ENCODE data around the gene GRAMD1A. TPM values are rescaled to one million over a fixed set of nuclear protein-coding genes. Genes with fewer than 3 reads are reported as not detected.

The GRAMD1A gene
- total RNA-seq, 2 experiments from 2014 or later: 84.2 to 124 TPM

DNA sequence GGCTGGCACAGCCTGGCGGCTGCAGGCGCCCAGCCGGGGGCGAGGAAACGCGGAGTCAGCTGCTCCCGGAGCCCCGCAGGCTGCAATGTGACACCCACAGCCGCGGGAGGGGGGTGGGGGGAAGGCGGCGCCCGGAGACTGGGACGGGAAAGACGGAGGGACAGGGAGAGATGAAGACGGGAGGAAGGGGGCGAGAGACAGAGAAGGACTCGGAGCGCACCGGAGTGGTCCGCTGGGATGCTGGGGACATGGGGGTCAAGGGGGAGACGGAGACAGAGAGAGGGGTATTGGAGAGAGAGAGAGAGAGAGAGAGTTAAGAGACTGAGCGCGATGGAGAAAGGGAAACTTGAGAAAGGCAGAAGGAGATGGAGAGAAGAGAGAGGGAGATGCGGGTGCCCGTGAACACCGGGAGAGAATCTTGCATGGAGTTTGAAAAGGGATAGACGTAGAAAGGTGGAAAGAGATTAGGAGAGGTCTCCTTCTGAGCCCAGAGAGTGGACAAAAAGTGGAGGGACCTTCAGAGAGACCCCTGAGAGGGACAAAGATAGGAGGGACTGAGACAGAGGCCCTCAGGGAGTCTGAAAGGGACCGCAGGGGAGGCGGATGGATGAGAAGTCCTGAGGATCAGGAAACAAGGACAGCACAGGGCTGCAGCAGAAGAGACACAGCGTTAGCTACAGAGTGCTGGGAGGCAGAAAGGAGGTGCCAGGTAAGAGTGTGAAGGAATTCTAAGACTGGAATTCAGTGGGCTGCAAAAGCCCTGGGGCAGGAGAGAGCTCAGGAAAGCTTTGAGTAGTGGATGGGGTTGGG lies 31.2 kb downstream of the GRAMD1A start:
- intact Hi-C loops (cut with micrococcal nuclease; ENCODE audit: unreplicated experiment): no loop called here
- Histone ChIP-seq H3K4me1 (ENCODE audit: insufficient read depth, low read length, poor library complexity, severe bottlenecking) (no peaks in the 10 kb centered on the region), H4K20me1 (ENCODE audit: insufficient read depth, low read length) (no peaks in the 10 kb centered on the region), H3K4me3 (ENCODE audit: low read depth, low read length, poor library complexity, severe bottlenecking) (no peak overlapping the region), H3K36me3 (ENCODE audit: insufficient read depth, low read length) (peaks cover 23% of the 10 kb centered on the region), H3K4me2 (ENCODE audit: low read length) (no peak overlapping the region), H2AFZ (ENCODE audit: low read length) (no peak overlapping the region), H3K27ac (ENCODE audit: low read depth, low read length, poor library complexity, severe bottlenecking) (no peak overlapping the region), H3K9me2 (ENCODE audit: insufficient read depth, low read length) (no peaks in the 10 kb centered on the region), H3K9me3 (ENCODE audit: low read length) (no peaks in the 10 kb centered on the region), H3K79me2 (ENCODE audit: insufficient read depth, low read depth, low read length) (no peaks in the 10 kb centered on the region)
- TF ChIP-seq EZH2phosphoT487 (IDR thresholded peaks at IDR 0.05; ENCODE audit: borderline replicate concordance, low read depth, low read length): no peak
- no peak for DNase-seq (ENCODE audit: low spot score)
- ChIA-PET POLR2A (no interaction called here), CTCF (ENCODE audit: unreplicated experiment) (no interaction called here)
- BruUV-seq (replicated peaks): no TSS peak

GRCh38 chr19:35032356-35032865 lies 32.3 kb downstream of the GRAMD1A start:
- no peaks in the 10 kb centered on the region for H3K9me3 ChIP-seq (ENCODE audit: low read length)
- no peak overlapping the region for H3K4me3 ChIP-seq (ENCODE audit: low read depth, low read length, poor library complexity, severe bottlenecking)
- POLR2A ChIA-PET: no interaction called here
- H2AFZ ChIP-seq (ENCODE audit: low read length): no peak overlapping the region
- no peaks in the 10 kb centered on the region for H3K79me2 ChIP-seq (ENCODE audit: insufficient read depth, low read depth, low read length)
- no peak overlapping the region for H3K4me2 ChIP-seq (ENCODE audit: low read length)
- BruUV-seq (replicated peaks): no TSS peak
- H3K9me2 ChIP-seq (ENCODE audit: insufficient read depth, low read length): no peaks in the 10 kb centered on the region
- TF ChIP-seq CTCF (conservative IDR thresholded peaks at IDR 0.05; ENCODE audit: low read length) (no peak), EZH2phosphoT487 (IDR thresholded peaks at IDR 0.05; ENCODE audit: borderline replicate concordance, low read depth, low read length) (no peak)
- H3K27ac ChIP-seq (ENCODE audit: low read depth, low read length, poor library complexity, severe bottlenecking): no peak overlapping the region
- H3K4me1 ChIP-seq (ENCODE audit: insufficient read depth, low read length, poor library complexity, severe bottlenecking): no peaks in the 10 kb centered on the region
- peaks cover 11% of the 10 kb centered on the region for H3K36me3 ChIP-seq (ENCODE audit: insufficient read depth, low read length)
- DNase-seq (ENCODE audit: low spot score): no peak
- intact Hi-C loops (cut with micrococcal nuclease; ENCODE audit: unreplicated experiment): no loop called here
- H4K20me1 ChIP-seq (ENCODE audit: insufficient read depth, low read length): no peaks in the 10 kb centered on the region
- CTCF ChIA-PET (ENCODE audit: unreplicated experiment): no interaction called here

DNA sequence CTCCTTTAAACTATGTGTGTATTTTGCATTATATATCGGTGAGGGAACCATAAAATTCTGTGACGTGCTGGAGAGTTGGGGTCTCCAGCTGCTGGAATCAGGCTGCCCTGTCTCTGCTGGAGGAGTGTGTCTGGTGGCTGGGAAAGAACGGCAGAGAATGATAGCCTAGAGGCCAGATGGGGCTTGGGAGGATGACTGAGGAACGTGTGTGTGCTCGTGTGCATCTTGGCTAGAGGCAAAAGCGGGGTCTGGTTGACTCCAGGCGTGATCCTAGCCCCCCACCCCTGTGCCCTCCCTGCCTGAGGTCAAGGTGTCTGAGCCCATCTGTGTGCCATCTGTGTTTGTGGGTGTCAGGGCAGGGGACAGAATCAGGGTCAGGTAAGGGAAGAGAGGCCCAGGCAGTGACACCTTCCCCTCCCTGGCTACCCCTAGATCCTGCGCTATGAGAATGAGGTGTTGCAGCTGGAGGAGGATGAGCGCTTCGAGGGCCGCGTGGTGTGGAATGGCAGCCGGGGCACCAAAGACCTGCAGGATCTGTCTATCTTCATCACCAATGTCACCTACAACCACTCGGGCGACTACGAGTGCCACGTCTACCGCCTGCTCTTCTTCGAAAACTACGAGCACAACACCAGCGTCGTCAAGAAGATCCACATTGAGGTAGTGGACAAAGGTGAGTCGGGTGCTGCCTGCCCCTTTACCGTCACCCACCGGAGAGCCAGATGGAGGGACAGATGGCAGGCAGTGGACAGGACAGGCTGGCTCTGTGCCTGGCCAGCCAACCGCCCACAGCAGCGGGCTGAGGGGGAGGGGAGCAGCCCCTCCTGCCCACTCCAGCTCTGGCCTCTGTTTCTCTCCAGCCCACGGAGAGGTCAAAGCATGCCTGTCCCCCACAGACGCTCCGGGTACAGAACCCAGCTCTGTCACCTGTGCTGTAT lies 33.2 kb downstream of the GRAMD1A start:
- BruUV-seq (replicated peaks): no TSS peak
- no peak overlapping the region for H3K27ac ChIP-seq (ENCODE audit: low read depth, low read length, poor library complexity, severe bottlenecking)
- POLR2A ChIA-PET: no interaction called here
- H2AFZ ChIP-seq (ENCODE audit: low read length): no peak overlapping the region
- H3K4me1 ChIP-seq (ENCODE audit: insufficient read depth, low read length, poor library complexity, severe bottlenecking): peaks cover 5% of the 10 kb centered on the region
- no peaks in the 10 kb centered on the region for H3K79me2 ChIP-seq (ENCODE audit: insufficient read depth, low read depth, low read length)
- no peak for DNase-seq (ENCODE audit: low spot score)
- no peak overlapping the region for H3K4me2 ChIP-seq (ENCODE audit: low read length)
- intact Hi-C loops (cut with micrococcal nuclease; ENCODE audit: unreplicated experiment): no loop called here
- H3K9me3 ChIP-seq (ENCODE audit: low read length): no peaks in the 10 kb centered on the region
- CTCF ChIA-PET (ENCODE audit: unreplicated experiment): no interaction called here
- TF ChIP-seq CTCF (conservative IDR thresholded peaks at IDR 0.05; ENCODE audit: low read length) (no peak), EZH2phosphoT487 (IDR thresholded peaks at IDR 0.05; ENCODE audit: borderline replicate concordance, low read depth, low read length) (no peak)
- H3K4me3 ChIP-seq (ENCODE audit: low read depth, low read length, poor library complexity, severe bottlenecking): no peak overlapping the region
- peaks cover 2% of the 10 kb centered on the region for H3K36me3 ChIP-seq (ENCODE audit: insufficient read depth, low read length)
- no peaks in the 10 kb centered on the region for H4K20me1 ChIP-seq (ENCODE audit: insufficient read depth, low read length)
- H3K9me2 ChIP-seq (ENCODE audit: insufficient read depth, low read length): no peaks in the 10 kb centered on the region
